ENCODE data around the gene AFG1L.

Gene AFG1L

DNA sequence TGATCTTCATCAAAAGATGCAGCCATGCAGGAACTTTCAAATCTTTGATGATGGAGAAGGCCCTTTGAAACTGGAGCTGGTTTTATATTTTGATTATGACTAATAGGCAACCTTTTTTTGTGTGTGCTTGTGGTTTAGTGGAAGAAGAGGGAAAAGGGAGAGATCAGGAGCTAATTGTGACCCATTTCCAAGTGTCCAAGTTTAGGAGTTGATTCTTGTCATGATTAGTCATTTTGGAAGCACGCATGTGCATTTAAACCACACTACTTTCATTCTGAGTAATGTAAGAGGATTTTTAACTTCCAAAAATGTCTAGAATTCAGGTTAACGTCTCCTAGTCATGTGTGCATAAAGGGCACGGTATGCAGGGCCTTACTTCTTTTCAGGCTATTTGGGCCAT lies 269.3 kb downstream of the AFG1L start:
- DNase-seq (ENCODE audit: low spot score in 2 of 2) (no peak), ATAC-seq (no peak)
- Mint-ChIP-seq H3K27ac (peak overlapping the region; percentile 77), H3K9me3 (no peaks in the 10 kb centered on the region), H3K36me3 (peaks cover 67% of the 10 kb centered on the region), H3K4me1 (peaks cover 71% of the 10 kb centered on the region), H3K4me3 (peak overlapping the region; percentile 41)

DNA sequence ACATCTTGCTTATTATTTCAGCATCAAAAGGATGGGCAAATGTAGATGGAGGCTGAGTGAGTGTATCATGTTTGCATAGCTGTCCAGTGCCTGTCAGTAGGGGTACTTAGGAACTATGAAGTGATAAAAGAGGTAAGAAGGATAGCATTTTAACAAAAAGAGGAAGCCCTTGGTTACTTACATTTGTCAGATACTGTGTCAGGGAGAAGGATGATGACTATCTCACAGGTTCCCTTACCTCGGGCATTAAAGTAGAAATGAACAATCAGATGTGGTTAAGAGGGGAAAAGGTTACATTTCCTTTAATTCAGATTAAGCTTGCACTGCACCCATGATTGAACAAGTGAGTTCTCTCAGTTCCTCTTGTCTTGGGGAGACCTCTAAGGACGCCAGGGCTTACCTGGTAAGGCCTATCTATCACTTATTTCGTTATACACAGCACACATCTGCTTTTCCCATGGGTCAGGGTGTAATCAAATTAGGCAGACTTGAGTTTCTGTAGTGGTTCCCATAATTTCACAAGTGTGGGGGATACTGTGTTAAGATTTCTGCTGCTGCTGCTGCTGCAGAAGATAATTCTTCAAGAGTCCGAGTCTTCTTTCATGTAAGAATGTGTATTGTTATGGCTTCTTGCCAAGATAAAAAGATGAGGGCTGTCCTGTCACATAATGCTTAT lies 270.4 kb downstream of the AFG1L start:
- Mint-ChIP-seq H3K36me3 (peaks cover 72% of the 10 kb centered on the region), H3K4me1 (peaks cover 71% of the 10 kb centered on the region), H3K9me3 (no peaks in the 10 kb centered on the region), H3K27ac (peak overlapping the region; percentile 77), H3K4me3 (peak overlapping the region; percentile 41)
- DNase-seq (ENCODE audit: low spot score in 2 of 2), result no peak
- peak; percentile 78 for ATAC-seq

DNA sequence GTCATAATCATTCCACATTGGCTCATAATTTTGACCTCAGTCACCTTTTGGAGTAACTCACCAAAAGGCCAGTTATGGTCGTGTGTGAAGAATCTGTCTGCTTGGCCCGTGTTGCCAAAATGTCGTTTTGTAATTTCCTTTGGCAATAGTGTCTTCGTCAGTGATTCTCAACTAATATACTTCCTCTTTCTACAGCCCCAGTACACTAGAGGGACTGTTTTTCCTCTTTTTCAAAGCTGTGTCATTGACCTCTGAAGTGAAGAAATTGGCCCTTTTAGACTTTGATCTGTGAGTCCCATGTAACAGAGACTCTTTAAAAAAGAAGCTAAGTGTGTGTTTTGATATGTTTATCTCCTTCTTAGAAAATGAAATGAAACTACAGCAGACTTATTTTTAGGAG lies 271.0 kb downstream of the AFG1L start:
- H3K27ac Mint-ChIP-seq, result peak overlapping the region; percentile 77
- H3K36me3 Mint-ChIP-seq, result peaks cover 79% of the 10 kb centered on the region
- H3K4me1 Mint-ChIP-seq, result peaks cover 71% of the 10 kb centered on the region
- no peak for ATAC-seq
- DNase-seq (ENCODE audit: low spot score in 2 of 2), result no peak
- H3K9me3 Mint-ChIP-seq, result no peaks in the 10 kb centered on the region
- peak overlapping the region; percentile 41 for H3K4me3 Mint-ChIP-seq

DNA sequence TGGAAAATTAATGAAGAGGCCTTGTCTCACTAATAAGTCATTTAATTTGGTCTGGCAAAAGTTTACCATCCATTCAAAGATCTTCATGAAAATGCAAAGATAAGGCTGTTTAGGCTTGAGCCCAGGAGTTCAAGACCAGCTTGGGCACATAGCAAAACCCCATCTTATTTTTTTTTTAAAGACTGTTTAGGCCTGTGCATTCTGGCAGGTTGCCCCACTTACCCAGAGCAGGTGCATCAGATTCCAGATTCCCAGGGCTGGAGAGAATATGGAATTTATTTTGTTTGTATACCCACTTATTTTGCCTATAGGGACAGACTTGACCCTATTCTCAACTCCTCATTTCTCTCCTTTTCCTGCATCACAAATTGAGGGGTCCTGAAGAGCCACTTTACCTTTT lies 271.6 kb downstream of the AFG1L start:
- ATAC-seq (no peak), DNase-seq (ENCODE audit: low spot score in 2 of 2) (no peak)
- peak overlapping the region; percentile 77 for H3K27ac Mint-ChIP-seq
- H3K4me1 Mint-ChIP-seq, result peaks cover 72% of the 10 kb centered on the region
- H3K36me3 Mint-ChIP-seq, result peaks cover 84% of the 10 kb centered on the region
- no peaks in the 10 kb centered on the region for H3K9me3 Mint-ChIP-seq
- peak overlapping the region; percentile 41 for H3K4me3 Mint-ChIP-seq

DNA sequence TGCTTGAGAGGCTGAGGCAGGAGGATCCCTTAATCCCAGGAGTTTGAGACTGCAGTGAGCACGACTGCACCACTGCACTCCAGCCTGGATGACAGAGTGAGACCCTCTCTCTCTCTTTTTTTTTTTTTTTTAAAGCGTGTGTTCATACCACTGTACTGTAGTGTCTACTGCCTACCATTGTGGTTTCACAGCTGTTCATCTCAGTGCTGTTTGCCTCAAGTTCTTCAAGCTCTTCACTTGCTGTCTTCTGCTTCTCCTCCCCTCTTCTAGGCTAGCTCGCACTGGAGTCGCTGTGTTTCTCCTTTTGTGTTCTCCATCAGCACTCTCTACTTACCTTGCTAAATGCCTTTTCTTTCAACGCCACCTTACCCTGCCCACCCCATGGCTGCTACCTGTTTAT lies 273.2 kb downstream of the AFG1L start:
- H3K4me1 Mint-ChIP-seq, result peaks cover 66% of the 10 kb centered on the region
- no peak for DNase-seq (ENCODE audit: low spot score in 2 of 2)
- H3K9me3 Mint-ChIP-seq, result no peaks in the 10 kb centered on the region
- no peak overlapping the region for H3K27ac Mint-ChIP-seq
- H3K36me3 Mint-ChIP-seq, result peaks cover 79% of the 10 kb centered on the region
- ATAC-seq, result no peak
- H3K4me3 Mint-ChIP-seq, result peak overlapping the region; percentile 22

DNA sequence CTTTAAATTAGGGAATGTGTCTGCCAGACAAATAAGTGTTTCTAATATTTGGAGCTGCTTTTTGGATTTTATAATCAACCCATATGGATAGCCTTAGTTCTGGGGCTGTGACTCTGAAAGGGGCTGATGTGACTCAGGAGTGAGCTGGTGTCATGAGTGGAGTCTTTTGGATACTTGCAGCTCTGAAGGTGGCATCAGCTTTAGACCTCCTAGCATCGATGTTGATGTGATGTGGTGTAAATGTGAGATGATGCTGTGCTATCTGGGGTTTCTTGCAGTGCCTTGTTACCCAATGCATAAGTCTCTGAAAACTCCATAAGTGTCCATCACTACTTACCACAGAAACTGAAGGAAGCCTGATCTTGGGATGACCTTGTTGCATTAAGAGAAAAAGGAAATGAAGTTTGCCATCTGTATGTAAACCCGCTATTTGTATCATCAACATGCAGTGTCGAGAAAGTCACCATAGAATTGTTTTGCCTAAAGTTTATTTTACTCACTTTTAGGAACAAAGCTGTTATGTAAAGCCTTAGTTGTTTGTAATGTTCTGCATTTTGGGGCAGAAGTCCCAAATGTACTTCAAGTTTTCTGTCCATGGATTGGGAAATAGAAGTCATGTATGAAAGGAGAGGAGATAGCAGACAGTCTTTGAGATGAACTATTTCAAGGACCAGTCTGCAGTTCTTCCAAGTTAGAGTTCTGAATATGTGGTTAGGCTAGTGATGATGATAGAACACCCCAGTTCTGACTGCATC lies 273.9 kb downstream of the AFG1L start:
- peak; percentile 29 for ATAC-seq
- no peaks in the 10 kb centered on the region for H3K9me3 Mint-ChIP-seq
- peak overlapping the region; percentile 22 for H3K4me3 Mint-ChIP-seq
- H3K27ac Mint-ChIP-seq, result no peak overlapping the region
- H3K36me3 Mint-ChIP-seq, result peaks cover 83% of the 10 kb centered on the region
- DNase-seq (ENCODE audit: low spot score in 2 of 2), result no peak
- H3K4me1 Mint-ChIP-seq, result peaks cover 61% of the 10 kb centered on the region

DNA sequence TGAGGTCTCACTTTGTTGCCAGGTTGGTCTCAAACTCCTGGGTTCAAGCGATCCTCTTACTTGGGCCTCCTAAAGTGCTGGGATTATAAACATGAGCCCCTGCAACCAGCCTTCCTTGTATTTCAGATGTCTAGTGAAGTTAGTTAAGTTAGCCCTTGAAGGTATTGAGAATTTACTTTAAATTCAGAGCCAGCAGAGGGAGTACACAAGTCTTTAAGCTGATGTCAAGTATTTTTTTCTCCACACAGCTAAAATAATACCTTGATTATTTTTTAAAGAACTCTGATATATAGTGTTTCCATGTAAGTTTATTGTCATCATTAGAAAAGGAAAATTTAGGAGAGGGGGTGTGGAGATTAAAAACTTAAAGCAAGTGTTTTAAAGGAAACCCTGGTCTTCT lies 275.7 kb downstream of the AFG1L start:
- no peak for DNase-seq (ENCODE audit: low spot score in 2 of 2)
- Mint-ChIP-seq H3K4me1 (peaks cover 61% of the 10 kb centered on the region), H3K9me3 (no peaks in the 10 kb centered on the region), H3K27ac (no peak overlapping the region), H3K36me3 (peaks cover 81% of the 10 kb centered on the region), H3K4me3 (no peak overlapping the region)
- ATAC-seq, result no peak

DNA sequence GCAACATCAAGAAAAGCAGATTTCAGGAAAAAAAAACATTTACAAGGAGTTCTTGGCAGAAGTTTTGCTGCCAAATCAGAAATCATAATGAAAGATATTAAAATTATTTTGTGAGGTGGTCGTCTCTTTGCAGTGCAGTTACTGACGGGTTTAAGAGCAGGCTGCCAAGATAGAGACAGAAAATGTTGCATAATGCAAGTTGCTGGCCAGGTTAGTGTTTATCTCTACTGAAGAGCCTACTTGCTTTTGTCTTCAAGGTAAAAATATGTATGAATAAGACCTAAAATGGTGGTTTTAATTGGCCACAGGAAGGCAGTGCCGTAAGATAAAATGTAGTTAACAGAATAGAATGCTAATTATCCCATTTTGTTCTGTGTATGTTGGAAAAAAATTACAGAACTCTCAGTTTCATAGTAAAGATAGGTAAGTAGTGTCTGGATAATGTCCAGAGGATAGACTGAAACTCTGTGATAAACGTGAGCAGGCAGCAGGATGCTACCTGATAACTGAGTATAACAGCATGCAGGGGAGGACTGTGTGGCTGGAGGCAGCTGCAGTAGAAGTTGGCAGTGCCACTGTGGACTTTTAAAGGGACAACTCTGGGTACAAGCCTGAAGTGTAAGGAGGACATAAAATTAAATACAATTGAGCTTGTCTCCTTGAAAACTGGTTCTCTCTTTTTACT lies 279.7 kb downstream of the AFG1L start:
- ATAC-seq (no peak), DNase-seq (ENCODE audit: low spot score in 2 of 2) (no peak)
- Mint-ChIP-seq H3K27ac (no peak overlapping the region), H3K9me3 (no peaks in the 10 kb centered on the region), H3K4me1 (peaks cover 64% of the 10 kb centered on the region), H3K36me3 (peaks cover 57% of the 10 kb centered on the region), H3K4me3 (no peak overlapping the region)
